ENCODE measurements around the gene ACIN1. TPM values are rescaled to one million over a fixed set of nuclear protein-coding genes. Genes with fewer than 3 reads are reported as not detected.

ACIN1 gene
- total and polyA plus RNA-seq, 9 of the 15 experiments (the other 6 are each of a cell fraction or from before 2014, with no cell fraction given), result 5.0 to 196 (median 129) TPM

- H3K4me1 ChIP-seq (replicated peaks in 1 of 2; ENCODE audit: control insufficient read depth in 2 of 2, insufficient read depth in 2 of 2, low read length in 2 of 2), result peaks cover 26 to 41% of the 10 kb centered on the region in 2 experiments
- no peak for DNase-seq (ENCODE audit: extremely low read depth in 1 of 4, low spot score in 3 of 4)
- no peaks in the 10 kb centered on the region for H3K9me1 ChIP-seq (ENCODE audit: control insufficient read depth, insufficient read depth, low read length)
- H3K79me2 ChIP-seq (ENCODE audit: control insufficient read depth, insufficient read depth, low read length), result peaks cover 34% of the 10 kb centered on the region
- no peak overlapping the region for H3K4me2 ChIP-seq (ENCODE audit: insufficient read depth, low read length)
- H3K4me3 ChIP-seq, result no peak overlapping the region
- no peaks in the 10 kb centered on the region for H3K27me3 ChIP-seq (ENCODE audit: control insufficient read depth in 2 of 2, insufficient read depth in 2 of 2, low read length in 2 of 2)
- H2AFZ ChIP-seq (ENCODE audit: low read depth, low read length), result no peak overlapping the region
- 85% methylated on average over 1 of the region's 1 CpG for WGBS (ENCODE audit: insufficient coverage, low coverage, missing lambda C conversion rate)
- ChIA-PET POLR2A (interaction anchor here (0.7 to 1.5 kb wide), 3 partner anchors 8 to 204 kb away, joined by 3 read pairs; partner anchors contain the start of gene LRP10), CTCF (ENCODE audit: low intra/inter-chr PET ratio) (interaction anchor here (0.6 to 1.4 kb wide), 2 partner anchors 35 to 86 kb away, joined by 4 to 6 read pairs; no protein-coding TSS in a partner anchor)
- no peaks in the 10 kb centered on the region for H4K20me1 ChIP-seq (replicated peaks; ENCODE audit: control insufficient read depth, insufficient read depth, low read length)
- in situ Hi-C loops (cut with MboI) (no loop called here), intact Hi-C loops (cut with micrococcal nuclease) (no loop called here)
- no peak overlapping the region for H3K27ac ChIP-seq (ENCODE audit: extremely low read depth, low read depth, low read length)
- peaks cover 77% of the 10 kb centered on the region for H3K36me3 ChIP-seq (ENCODE audit: control insufficient read depth, insufficient read depth, low read length)
- H3K9ac ChIP-seq (ENCODE audit: insufficient read depth in 1 of 2, low read depth in 2 of 2, low read length in 2 of 2), result no peak overlapping the region
- no peaks in the 10 kb centered on the region for H3K9me3 ChIP-seq (replicated peaks; ENCODE audit: control insufficient read depth, insufficient read depth, low read depth, low read length)
- no peak for ATAC-seq
- BruUV-seq (replicated peaks), result no TSS peak
- FAIRE-seq, result no peak
- TF ChIP-seq ZNF311 (CRISPR knock-in tag; IDR thresholded peaks at IDR 0.05), result no peak
These were observed 20.0 kb downstream of the ACIN1 start for GRCh38 chr14:23074906-23075305.

GRCh38 chr14:23071921-23072539 is 22.9 kb downstream of the ACIN1 start:
- peak overlapping the region; percentile 90 for H3K4me2 ChIP-seq (ENCODE audit: insufficient read depth, low read length)
- H3K27ac ChIP-seq (ENCODE audit: extremely low read depth, low read depth, low read length), result peak overlapping the region; percentile 89
- no peak for TF ChIP-seq ILF3 (IDR thresholded peaks at IDR 0.05; ENCODE audit: borderline replicate concordance)
- no peak for TF ChIP-seq NFRKB (IDR thresholded peaks at IDR 0.05; ENCODE audit: low read depth)
- TF ChIP-seq, protein P1, sequence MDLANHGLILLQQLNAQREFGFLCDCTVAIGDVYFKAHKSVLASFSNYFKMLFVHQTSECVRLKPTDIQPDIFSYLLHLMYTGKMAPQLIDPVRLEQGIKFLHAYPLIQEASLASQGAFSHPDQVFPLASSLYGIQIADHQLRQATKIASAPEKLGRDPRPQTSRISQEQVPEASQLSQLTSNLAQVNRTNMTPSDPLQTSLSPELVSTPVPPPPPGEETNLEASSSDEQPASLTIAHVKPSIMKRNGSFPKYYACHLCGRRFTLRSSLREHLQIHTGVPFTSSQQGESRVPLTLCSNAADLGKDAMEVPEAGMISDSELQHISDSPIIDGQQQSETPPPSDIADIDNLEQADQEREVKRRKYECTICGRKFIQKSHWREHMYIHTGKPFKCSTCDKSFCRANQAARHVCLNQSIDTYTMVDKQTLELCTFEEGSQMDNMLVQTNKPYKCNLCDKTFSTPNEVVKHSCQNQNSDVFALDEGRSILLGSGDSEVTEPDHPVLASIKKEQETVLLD (IDR thresholded peaks at IDR 0.05), result no peak
- no peak for TF ChIP-seq ZNF444 (CRISPR knock-in tag; IDR thresholded peaks at IDR 0.05)
- no peak for TF ChIP-seq ZNF384 (IDR thresholded peaks at IDR 0.05; ENCODE audit: low read depth, low read length)
- no peak for TF ChIP-seq SETDB1 (IDR thresholded peaks at IDR 0.05; ENCODE audit: low read length)
- TF ChIP-seq ZBTB11 (CRISPR knock-in tag; IDR thresholded peaks at IDR 0.05), result no peak
- no peak for TF ChIP-seq HSF4 (CRISPR knock-in tag; IDR thresholded peaks at IDR 0.05; ENCODE audit: borderline replicate concordance)

More at GRCh38 chr14:23071921-23072539, 22.9 kb downstream of the ACIN1 start:
- no peaks in the 10 kb centered on the region for H3K9me3 ChIP-seq (replicated peaks; ENCODE audit: control insufficient read depth, insufficient read depth, low read depth, low read length)
- H2AFZ ChIP-seq (ENCODE audit: low read depth, low read length), result no peak overlapping the region
- H4K20me1 ChIP-seq (replicated peaks; ENCODE audit: control insufficient read depth, insufficient read depth, low read length), result peaks cover 14% of the 10 kb centered on the region; the same call in 1 of the 2 replicates
- FAIRE-seq (no peak), ATAC-seq (no peak), DNase-seq (ENCODE audit: extremely low read depth in 1 of 4, low spot score in 3 of 4) (no peak)
- peaks cover 77% of the 10 kb centered on the region for H3K36me3 ChIP-seq (ENCODE audit: control insufficient read depth, insufficient read depth, low read length)
- H3K4me3 ChIP-seq, result peak overlapping the region; percentile 68
- H3K4me1 ChIP-seq (replicated peaks in 1 of 2; ENCODE audit: control insufficient read depth in 2 of 2, insufficient read depth in 2 of 2, low read length in 2 of 2), result peaks cover 20 to 26% of the 10 kb centered on the region in 2 experiments
- WGBS (ENCODE audit: insufficient coverage, low coverage, missing lambda C conversion rate), result 23% methylated on average over 5 of the region's 5 CpGs
- intact Hi-C loops (cut with micrococcal nuclease), result no loop called here
- H3K9me1 ChIP-seq (ENCODE audit: control insufficient read depth, insufficient read depth, low read length), result no peaks in the 10 kb centered on the region
- POLR2A ChIA-PET, result interaction anchor here (0.6 to 4.6 kb wide), 15 partner anchors 8 to 193 kb away, joined by 3 to 25 read pairs (median 4); partner anchors contain the start of genes ACIN1, C14orf119 and CDH24
- peak overlapping the region; percentile 30 to 91; a peak in 3 of 4 replicates for H3K9ac ChIP-seq (ENCODE audit: insufficient read depth in 1 of 2, low read depth in 2 of 2, low read length in 2 of 2)
- H3K27me3 ChIP-seq (ENCODE audit: control insufficient read depth in 2 of 2, insufficient read depth in 2 of 2, low read length in 2 of 2), result no peaks in the 10 kb centered on the region
- CTCF ChIA-PET (ENCODE audit: low intra/inter-chr PET ratio), result interaction anchor here (7.2 kb wide), 1 partner anchor 39 kb away, joined by 109 read pairs; no protein-coding TSS in a partner anchor
- no TSS peak for BruUV-seq (replicated peaks)
- peaks cover 53% of the 10 kb centered on the region for H3K79me2 ChIP-seq (ENCODE audit: control insufficient read depth, insufficient read depth, low read length)
- in situ Hi-C loops (cut with MboI), result no loop called here

Measured in K562 (cell line).